HL-60 (cell line): ENCODE results near the gene DNAH8.

Experiments
- DNase-seq, 2 experiments: peaks; one replicate each; pipeline ENCODE4 v3.0.0-alpha.2; 2010 to 2020; ENCODE audit warnings: low read depth in 1 of 2, low spot score in 1 of 2
- H3K27ac ChIP-seq: fragments of 250-450 bp; sonication (Bioruptor Pico); replicated peaks from 2 replicates; pipeline ENCODE4 v1.5.1; 2020; ENCODE audit warnings: mild to moderate bottlenecking, moderate library complexity
- H3K27me3 ChIP-seq: fragments of 250-450 bp; sonication (Bioruptor Pico); 2 replicates; pipeline ENCODE4 v1.5.1; 2021; ENCODE audit warnings: mild to moderate bottlenecking, moderate library complexity; ENCODE audit not compliant: insufficient read depth, poor library complexity, severe bottlenecking
- H3K4me3 ChIP-seq: replicated peaks from 2 replicates; pipeline ENCODE4 v1.5.1; 2011; ENCODE audit warnings: mild to moderate bottlenecking, control low read depth, low read length; ENCODE audit not compliant: insufficient read depth
- CTCF ChIP-seq: IDR thresholded peaks from one replicate; pipeline ENCODE4 v1.5.1; 2011; ENCODE audit warnings: low read length, control low read depth, inconsistent platforms; ENCODE audit not compliant: insufficient read depth
- GABPA ChIP-seq: IDR thresholded peaks from 2 replicates; pipeline ENCODE4 v1.6.1; 2012; ENCODE audit warnings: low read depth
- POLR2AphosphoS5 ChIP-seq: IDR thresholded peaks from 2 replicates; pipeline ENCODE4 v1.6.1; 2012; ENCODE audit warnings: low read depth
- SPI1 ChIP-seq: IDR thresholded peaks from 2 replicates; pipeline ENCODE4 v1.6.1; 2012; ENCODE audit warnings: low read depth, mild to moderate bottlenecking, borderline replicate concordance
- TF ChIP-seq, protein P1 (sequence below): IDR thresholded peaks from 2 replicates; pipeline ENCODE4 v1.6.1; 2012; ENCODE audit warnings: low read depth; ENCODE audit not compliant: insufficient replicate concordance

DNAH8 gene

DNA sequence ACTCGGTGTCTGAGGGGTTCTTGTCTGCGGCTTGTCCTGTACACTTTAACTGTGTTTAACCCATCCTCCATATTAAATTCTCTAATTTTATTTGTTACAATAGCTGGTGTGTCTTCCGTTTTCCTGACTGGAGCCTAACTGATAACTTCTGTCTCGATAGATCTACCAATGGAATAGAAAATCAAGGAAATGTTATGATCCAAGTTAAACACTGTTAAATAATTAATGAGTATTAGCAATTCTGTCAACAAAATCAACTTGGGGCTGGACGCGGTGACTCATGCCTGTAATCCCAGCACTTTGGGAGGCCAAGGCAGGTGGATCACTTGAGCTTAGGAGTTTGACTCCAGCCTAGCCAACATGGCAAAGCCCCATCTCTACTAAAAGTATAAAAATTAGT, 81.7 kb downstream of the DNAH8 start:
- H3K27me3 ChIP-seq, result no peaks in the 10 kb centered on the region
- TF ChIP-seq, protein P1, sequence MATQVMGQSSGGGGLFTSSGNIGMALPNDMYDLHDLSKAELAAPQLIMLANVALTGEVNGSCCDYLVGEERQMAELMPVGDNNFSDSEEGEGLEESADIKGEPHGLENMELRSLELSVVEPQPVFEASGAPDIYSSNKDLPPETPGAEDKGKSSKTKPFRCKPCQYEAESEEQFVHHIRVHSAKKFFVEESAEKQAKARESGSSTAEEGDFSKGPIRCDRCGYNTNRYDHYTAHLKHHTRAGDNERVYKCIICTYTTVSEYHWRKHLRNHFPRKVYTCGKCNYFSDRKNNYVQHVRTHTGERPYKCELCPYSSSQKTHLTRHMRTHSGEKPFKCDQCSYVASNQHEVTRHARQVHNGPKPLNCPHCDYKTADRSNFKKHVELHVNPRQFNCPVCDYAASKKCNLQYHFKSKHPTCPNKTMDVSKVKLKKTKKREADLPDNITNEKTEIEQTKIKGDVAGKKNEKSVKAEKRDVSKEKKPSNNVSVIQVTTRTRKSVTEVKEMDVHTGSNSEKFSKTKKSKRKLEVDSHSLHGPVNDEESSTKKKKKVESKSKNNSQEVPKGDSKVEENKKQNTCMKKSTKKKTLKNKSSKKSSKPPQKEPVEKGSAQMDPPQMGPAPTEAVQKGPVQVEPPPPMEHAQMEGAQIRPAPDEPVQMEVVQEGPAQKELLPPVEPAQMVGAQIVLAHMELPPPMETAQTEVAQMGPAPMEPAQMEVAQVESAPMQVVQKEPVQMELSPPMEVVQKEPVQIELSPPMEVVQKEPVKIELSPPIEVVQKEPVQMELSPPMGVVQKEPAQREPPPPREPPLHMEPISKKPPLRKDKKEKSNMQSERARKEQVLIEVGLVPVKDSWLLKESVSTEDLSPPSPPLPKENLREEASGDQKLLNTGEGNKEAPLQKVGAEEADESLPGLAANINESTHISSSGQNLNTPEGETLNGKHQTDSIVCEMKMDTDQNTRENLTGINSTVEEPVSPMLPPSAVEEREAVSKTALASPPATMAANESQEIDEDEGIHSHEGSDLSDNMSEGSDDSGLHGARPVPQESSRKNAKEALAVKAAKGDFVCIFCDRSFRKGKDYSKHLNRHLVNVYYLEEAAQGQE, result no peak
- TF ChIP-seq SPI1, result no peak
- TF ChIP-seq CTCF, result no peak
- no peak for TF ChIP-seq POLR2AphosphoS5
- no peak for TF ChIP-seq GABPA
- no peak overlapping the region for H3K4me3 ChIP-seq

GRCh38 chr6:38797391-38797790, 82.3 kb downstream of the DNAH8 start:
- no peak overlapping the region for H3K4me3 ChIP-seq
- H3K27ac ChIP-seq, result no peak overlapping the region
- no peak for TF ChIP-seq SPI1
- no peak for TF ChIP-seq CTCF
- TF ChIP-seq POLR2AphosphoS5, result no peak
- no peak for TF ChIP-seq GABPA
- TF ChIP-seq, protein P1, result no peak
- peaks cover 2% of the 10 kb centered on the region for H3K27me3 ChIP-seq
- DNase-seq, result no peak

More for the DNA sequence above, 81.7 kb downstream of the DNAH8 start:
- DNase-seq, result no peak
- no peak overlapping the region for H3K27ac ChIP-seq

- H3K4me3 ChIP-seq, result no peak overlapping the region
- TF ChIP-seq POLR2AphosphoS5, result no peak
- no peak for TF ChIP-seq CTCF
- no peak for TF ChIP-seq GABPA
- no peak for TF ChIP-seq SPI1
- TF ChIP-seq, protein P1, result no peak
- peaks cover 10% of the 10 kb centered on the region for H3K27me3 ChIP-seq
- no peak overlapping the region for H3K27ac ChIP-seq
- DNase-seq, result no peak
Observed at GRCh38 chr6:38799529-38800184, 84.5 kb downstream of the DNAH8 start.
